Keratinocyte (primary cell): ENCODE data around the gene BSG.

ENCODE experiments used
- CTCF ChIP-seq, 3 experiments: IDR thresholded peaks in 1 of 3; conservative IDR thresholded peaks in 1 of 3; optimal IDR thresholded peaks in 1 of 3; 2 replicates in 2 of 3; 3 replicates in 1 of 3; pipeline versions ENCODE3 to v1.5.1; 2011; ENCODE audit warnings: low read length in 3 of 3, mild to moderate bottlenecking in 3 of 3, moderate library complexity in 2 of 3, control low read depth in 1 of 3, inconsistent platforms in 1 of 3; ENCODE audit not compliant: insufficient read depth in 2 of 3; ENCODE audit errors: extremely low read depth in 1 of 3
- EZH2 ChIP-seq: IDR thresholded peaks from one replicate; pipeline ENCODE4 v1.6.1; 2012; ENCODE audit warnings: inconsistent platforms, mild to moderate bottlenecking, low read length, moderate library complexity

GRCh38 chr19:536031-536880 is 36.1 kb upstream of the BSG start:
- TF ChIP-seq CTCF (optimal IDR thresholded peaks at IDR 0.05 in 1 of 3, IDR thresholded peaks at IDR 0.05 in 1 of 3, conservative IDR thresholded peaks at IDR 0.05 in 1 of 3; ENCODE audit: extremely low read depth in 1 of 3, insufficient read depth in 2 of 3, low read length in 3 of 3) (no peak), EZH2 (no peak)
